Caco-2 (cell line): ENCODE results near the gene HS1BP3. TPM values are rescaled to one million over a fixed set of nuclear protein-coding genes. Genes with fewer than 3 reads are reported as not detected.

Source experiments
- BruUV-seq: library from RNA; stranded (reverse); fragments of 400-500 nt; replicated peaks from 2 replicates; lab custom pipeline; 2021; lab: Mats Ljungman, UMichigan
- CTCF ChIA-PET: fragments of 300-600 bp; sonication (Branson Sonifier 250); formaldehyde crosslinking; loops from one replicate; lab custom pipeline; 2022; ENCODE audit warnings: antibody characterized with exemption; lab: Charles Lee
- POLR2A ChIA-PET: fragments of 300-600 bp; sonication (Branson Sonifier 250); formaldehyde crosslinking; loops from one replicate; lab custom pipeline; 2022; ENCODE audit warnings: antibody characterized with exemption; lab: Charles Lee
- DNase-seq, 2 experiments: peaks; one replicate each; pipeline versions ENCODE4 v3.0.0 to v3.0.0-alpha.2; 2020 to 2022
- H3K27me3 ChIP-seq: replicated peaks from 2 replicates; pipeline ENCODE4 v1.6.0; 2011; ENCODE audit warnings: low read length; ENCODE audit not compliant: control insufficient read depth, insufficient read depth
- H3K36me3 ChIP-seq: 2 replicates; pipeline ENCODE4 v1.5.1; 2011; ENCODE audit warnings: low read length; ENCODE audit not compliant: control insufficient read depth, insufficient read depth
- H3K4me1 ChIP-seq: fragments of 250-450 bp; sonication (Bioruptor Pico); 2 replicates; pipeline ENCODE4 v1.5.1; 2020; ENCODE audit warnings: mild to moderate bottlenecking
- H3K4me3 ChIP-seq: 2 replicates; pipeline ENCODE4 v1.5.1; 2011; ENCODE audit warnings: low read depth, mild to moderate bottlenecking, control low read depth, low read length
- H3K9me3 ChIP-seq: fragments of 250-450 bp; sonication (Bioruptor Pico); 2 replicates; pipeline ENCODE4 v1.5.1; 2020; ENCODE audit warnings: mild to moderate bottlenecking, moderate library complexity
- H3K27ac Mint-ChIP-seq: one replicate; pipeline ENCODE4 v1.8.0; 2022; ENCODE audit warnings: mixed read lengths; ENCODE audit not compliant: unreplicated experiment
- H3K27me3 Mint-ChIP-seq: one replicate; pipeline ENCODE4 v1.8.0; 2022; ENCODE audit warnings: mixed read lengths; ENCODE audit not compliant: insufficient read depth, unreplicated experiment
- H3K36me3 Mint-ChIP-seq: one replicate; pipeline ENCODE4 v1.8.0; 2022; ENCODE audit warnings: mild to moderate bottlenecking, mixed read lengths; ENCODE audit not compliant: insufficient read depth, unreplicated experiment
- H3K4me1 Mint-ChIP-seq: one replicate; pipeline ENCODE4 v1.8.0; 2022; ENCODE audit warnings: low read depth, mixed read lengths; ENCODE audit not compliant: unreplicated experiment
- H3K4me3 Mint-ChIP-seq: one replicate; pipeline ENCODE4 v1.8.0; 2022; ENCODE audit warnings: mild to moderate bottlenecking, moderate library complexity, mixed read lengths; ENCODE audit not compliant: unreplicated experiment
- H3K9me3 Mint-ChIP-seq: one replicate; pipeline ENCODE4 v1.8.0; 2022; ENCODE audit warnings: mixed read lengths; ENCODE audit not compliant: unreplicated experiment
- CTCF ChIP-seq, 2 experiments: fragments of 200-600 bp in 1 of 2; IDR thresholded peaks; 1 replicate in 1 of 2; 2 replicates in 1 of 2; pipeline versions ENCODE4 v1.5.1 to v1.8.0; 2011 to 2022; ENCODE audit warnings: antibody characterized with exemption in 1 of 2, control low read depth in 1 of 2, inconsistent platforms in 1 of 2, low read depth in 1 of 2, low read length in 1 of 2, mild to moderate bottlenecking in 1 of 2, moderate library complexity in 1 of 2; ENCODE audit not compliant: insufficient read depth in 1 of 2, severe bottlenecking in 1 of 2, unreplicated experiment in 1 of 2
- intact Hi-C: fragments of 100-400 bp; cut with micrococcal nuclease; formaldehyde crosslinking; loops from one replicate; pipeline ENCODE4 v1.10.0; 2022; ENCODE audit not compliant: unreplicated experiment
- total RNA-seq: library from RNA; stranded (reverse); gene quantifications from 2 replicates; pipeline ENCODE4 v1.2.3, GENCODE V29; 2022

HS1BP3 gene
- total RNA-seq, 1 experiment from 2014 or later = 31.1 TPM

- no peak overlapping the region for H3K4me3 Mint-ChIP-seq
- Histone ChIP-seq H3K9me3 (no peaks in the 10 kb centered on the region), H3K4me3 (no peak overlapping the region), H3K36me3 (no peaks in the 10 kb centered on the region), H3K4me1 (peaks cover 60% of the 10 kb centered on the region), H3K27me3 (no peaks in the 10 kb centered on the region)
- H3K27ac Mint-ChIP-seq = peak overlapping the region; percentile 73
- H3K9me3 Mint-ChIP-seq = no peaks in the 10 kb centered on the region
- ChIA-PET POLR2A (interaction anchor here (1.5 to 1.9 kb wide), 2 partner anchors 10 to 147 kb away, joined by 6 to 31 read pairs; partner anchors contain the start of gene RHOB), CTCF (interaction anchor here (1.5 kb wide), 1 partner anchor 68 kb away, joined by 4 read pairs; no protein-coding TSS in a partner anchor)
- DNase-seq = no peak
- no peaks in the 10 kb centered on the region for H3K27me3 Mint-ChIP-seq
- TF ChIP-seq CTCF (IDR thresholded peaks at IDR 0.05; ENCODE audit: insufficient read depth in 1 of 2, low read depth in 1 of 2, low read length in 1 of 2, severe bottlenecking in 1 of 2, unreplicated experiment in 1 of 2) = no peak
- intact Hi-C loops = loop anchor here (5.0 kb wide), 1 partner anchor 67 kb away; no protein-coding TSS in a partner anchor
- peaks cover 4% of the 10 kb centered on the region for H3K36me3 Mint-ChIP-seq
- H3K4me1 Mint-ChIP-seq = peaks cover 33% of the 10 kb centered on the region
- no TSS peak for BruUV-seq
These were observed 56.7 kb downstream of the HS1BP3 start for GRCh38 chr2:20594048-20594750.

- ChIA-PET CTCF (interaction anchor here (0.6 to 1.5 kb wide), 6 partner anchors 21 to 149 kb away, joined by 3 to 14 read pairs (median 5); partner anchors contain the start of genes HS1BP3 and RHOB), POLR2A (interaction anchor here (1.5 to 1.9 kb wide), 2 partner anchors 9 to 146 kb away, joined by 6 to 31 read pairs; partner anchors contain the start of gene RHOB)
- H3K4me3 ChIP-seq = no peak overlapping the region
- BruUV-seq = no TSS peak
- Mint-ChIP-seq H3K27me3 (no peaks in the 10 kb centered on the region), H3K36me3 (peaks cover 4% of the 10 kb centered on the region), H3K9me3 (no peaks in the 10 kb centered on the region), H3K4me3 (peak overlapping the region; percentile 25), H3K27ac (peak overlapping the region; percentile 73), H3K4me1 (peaks cover 33% of the 10 kb centered on the region)
- H3K36me3 ChIP-seq = no peaks in the 10 kb centered on the region
- peaks cover 60% of the 10 kb centered on the region for H3K4me1 ChIP-seq
- H3K9me3 ChIP-seq = no peaks in the 10 kb centered on the region
- TF ChIP-seq CTCF (IDR thresholded peaks at IDR 0.05; ENCODE audit: insufficient read depth in 1 of 2, low read depth in 1 of 2, low read length in 1 of 2, severe bottlenecking in 1 of 2, unreplicated experiment in 1 of 2) = peak in 1 of 2 experiments; percentile 46
- peak; percentile 92 to 97 for DNase-seq
- no peaks in the 10 kb centered on the region for H3K27me3 ChIP-seq
- intact Hi-C loops = loop anchor here (1.0 to 5.0 kb wide), 6 partner anchors 9 to 146 kb away; partner anchors contain the start of gene RHOB
These were observed 57.5 kb downstream of the HS1BP3 start for GRCh38 chr2:20593072-20594034.
